Spleen (tissue), 7 donors: ENCODE data around the gene MRAS.

ENCODE experiments used
- CTCF ChIP-seq, 11 experiments: fragments of 200-600 bp in 7 of 11; fragments of 450-650 bp in 4 of 11; sonication (generic) in 4 of 11; IDR thresholded peaks in 8 of 11; conservative IDR thresholded peaks in 3 of 11; 1 replicate in 7 of 11; 2 replicates in 4 of 11; pipeline versions ENCODE4 v1.4.0 to v1.8.0; 2016 to 2021; ENCODE audit warnings: antibody characterized with exemption in 11 of 11, inconsistent platforms in 4 of 11, mild to moderate bottlenecking in 1 of 11
- POLR2A ChIP-seq, 3 donors: fragments of 450-650 bp; IDR thresholded peaks; one replicate each; pipeline ENCODE4 v1.5.1; 2017; ENCODE audit warnings: antibody characterized with exemption in 3 of 3, mild to moderate bottlenecking in 1 of 3
- POLR2AphosphoS5 ChIP-seq, 3 donors: sonication (generic); formaldehyde crosslinking; IDR thresholded peaks; one replicate each; pipeline ENCODE4 v1.5.1; 2017; ENCODE audit warnings: antibody characterized with exemption in 3 of 3
- donor health status: DM: no; HTN: no; CAD: no; lungs with moderate emphysema.
- donor health status: DM: no; HTN: no; CAD: no.
- donor health status: DM: no; HTN: no; CAD: no.

GRCh38 chr3:138394686-138395085 is 46.3 kb downstream of the MRAS start:
- TF ChIP-seq POLR2A (IDR thresholded peaks at IDR 0.05), result no peak
- no peak for TF ChIP-seq CTCF (IDR thresholded peaks at IDR 0.05 in 8 of 11, conservative IDR thresholded peaks at IDR 0.05 in 3 of 11)
- no peak for TF ChIP-seq POLR2AphosphoS5 (IDR thresholded peaks at IDR 0.05)
